GM12873 (cell line): ENCODE measurements around the gene GRXCR2.

Source experiments
- CTCF ChIP-seq: IDR thresholded peaks from 2 replicates; pipeline ENCODE4 v1.5.1; 2012; ENCODE audit warnings: low read depth, mild to moderate bottlenecking, moderate library complexity, low read length, control low read depth; ENCODE audit not compliant: insufficient read depth; ENCODE audit errors: missing control alignments

Gene GRXCR2

DNA sequence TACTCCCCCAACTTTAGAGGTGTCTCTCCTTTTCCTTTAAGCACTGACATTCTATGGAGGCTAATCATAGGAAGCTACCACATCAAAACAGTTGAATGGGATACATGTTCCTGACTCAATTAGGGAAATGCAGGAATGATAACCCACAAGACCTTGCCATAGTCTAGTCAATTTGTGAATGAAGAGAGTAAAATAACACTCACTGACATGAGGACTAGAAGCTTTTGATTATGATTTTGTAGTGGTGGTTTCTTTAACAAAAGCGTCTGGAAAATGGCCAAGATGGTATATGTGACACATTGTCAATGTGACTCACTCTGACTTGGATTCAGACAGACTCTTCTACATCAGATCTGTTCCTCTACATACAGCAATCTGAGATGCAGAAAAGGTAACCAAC, 24.0 kb downstream of the GRXCR2 start:
- TF ChIP-seq CTCF, result no peak

DNA sequence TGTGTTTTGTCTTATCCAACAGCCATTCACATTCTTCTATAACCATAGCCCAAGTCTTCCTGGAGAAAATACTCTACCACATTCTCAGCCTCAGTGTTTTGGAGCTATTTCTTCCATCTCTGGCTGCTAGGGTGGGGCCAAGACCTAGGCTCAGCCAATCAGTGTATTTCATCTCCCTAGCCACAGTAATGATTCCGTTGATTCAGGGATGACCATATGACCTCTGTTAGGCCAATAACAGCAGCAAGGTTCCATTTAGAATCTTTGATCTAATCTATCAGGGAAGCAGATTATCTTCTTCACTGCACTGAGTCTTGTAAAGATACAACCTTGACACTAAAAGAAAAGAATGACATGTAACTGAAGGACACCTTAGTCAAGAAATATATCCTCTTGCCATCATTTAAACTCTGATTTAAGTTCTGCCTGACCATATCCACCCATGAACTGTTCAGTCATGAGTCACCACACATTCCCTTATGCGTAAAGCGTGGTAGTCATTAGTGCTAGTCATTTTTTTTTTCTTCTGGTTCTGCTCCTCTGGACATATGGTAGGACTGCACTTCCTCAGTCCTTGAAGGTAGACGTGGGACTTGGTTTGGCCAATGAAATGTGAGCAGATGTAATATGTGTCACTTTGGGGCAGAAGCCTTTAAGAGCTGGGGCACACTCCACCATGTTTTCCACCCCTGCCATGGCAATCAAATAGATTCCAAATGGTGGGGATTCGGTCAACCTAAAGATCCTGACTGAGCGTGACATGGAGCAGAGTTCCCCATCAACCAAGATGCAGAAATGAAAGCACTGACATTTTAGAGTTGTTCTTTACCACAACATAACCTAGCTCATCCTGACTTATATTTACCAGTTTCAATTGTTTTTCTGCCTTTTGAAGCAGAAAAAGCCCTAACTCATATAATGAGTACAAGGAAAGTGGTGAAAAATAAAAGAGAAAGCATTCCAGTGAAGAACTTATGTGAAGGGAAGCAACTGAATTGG, 25.0 kb downstream of the GRXCR2 start:
- TF ChIP-seq CTCF, result no peak

GRCh38 chr5:145846081-145846480, 26.7 kb downstream of the GRXCR2 start:
- no peak for TF ChIP-seq CTCF

DNA sequence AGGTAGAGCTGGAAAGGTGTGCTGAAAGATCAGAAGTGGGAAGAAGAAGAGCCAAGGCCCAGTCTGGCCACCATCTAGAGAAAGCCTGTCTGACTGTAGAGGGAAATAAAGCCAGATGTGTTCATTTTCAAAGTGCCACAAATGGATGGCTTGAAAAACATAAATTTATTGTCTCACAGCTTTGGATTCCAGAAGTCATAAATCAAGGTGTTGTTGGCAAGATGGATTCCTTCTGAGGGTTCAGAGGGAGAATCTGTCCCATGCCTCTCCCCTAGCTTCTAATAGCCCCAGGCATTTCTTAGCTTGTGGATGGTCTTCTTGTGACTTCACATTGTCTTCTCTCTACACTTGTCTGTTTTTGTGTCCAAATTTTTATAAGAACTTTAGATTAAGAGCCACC, 31.5 kb downstream of the GRXCR2 start:
- no peak for TF ChIP-seq CTCF

GRCh38 chr5:145840458-145841132, 32.2 kb downstream of the GRXCR2 start:
- no peak for TF ChIP-seq CTCF

DNA sequence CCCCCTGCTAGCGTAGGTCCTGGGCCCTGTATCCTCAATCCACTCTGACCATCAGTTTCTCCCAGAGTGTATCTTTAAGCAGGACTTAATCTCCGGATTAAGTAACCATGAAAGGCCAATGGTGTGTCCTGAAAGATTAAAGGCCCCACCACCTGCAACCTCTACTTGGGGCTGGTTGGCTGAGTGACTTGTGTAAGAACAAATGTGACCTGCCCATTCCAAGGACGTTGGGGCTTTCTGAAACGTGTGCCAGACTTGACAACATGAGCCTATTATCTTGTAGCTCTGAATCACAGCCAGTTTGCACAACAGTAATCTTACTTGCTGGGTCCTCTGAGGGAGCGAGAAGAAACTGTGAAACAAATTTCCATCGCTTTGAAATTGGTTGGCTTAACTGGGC, 34.5 kb downstream of the GRXCR2 start:
- no peak for TF ChIP-seq CTCF

DNA sequence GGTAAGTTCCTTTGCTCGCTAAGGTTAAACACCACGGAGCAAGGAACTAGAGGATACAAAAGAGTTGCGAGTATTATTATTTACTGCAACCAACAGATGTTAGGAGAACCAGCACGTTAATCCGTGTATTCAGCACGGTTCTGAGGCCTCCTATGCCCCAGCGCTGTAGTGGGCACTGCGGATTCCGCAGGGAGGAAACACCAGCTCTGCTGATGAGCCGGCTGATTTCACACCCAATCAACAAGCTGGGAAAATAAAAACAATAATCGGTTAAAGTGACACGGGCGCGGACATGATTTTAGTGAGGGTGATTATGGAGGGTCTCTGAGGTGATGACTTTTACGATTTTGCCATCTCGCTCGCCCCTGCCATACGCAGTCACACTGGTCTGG, 37.0 kb downstream of the GRXCR2 start:
- no peak for TF ChIP-seq CTCF
